ENCODE data around the gene ARFGAP1.

ARFGAP1 gene

DNA sequence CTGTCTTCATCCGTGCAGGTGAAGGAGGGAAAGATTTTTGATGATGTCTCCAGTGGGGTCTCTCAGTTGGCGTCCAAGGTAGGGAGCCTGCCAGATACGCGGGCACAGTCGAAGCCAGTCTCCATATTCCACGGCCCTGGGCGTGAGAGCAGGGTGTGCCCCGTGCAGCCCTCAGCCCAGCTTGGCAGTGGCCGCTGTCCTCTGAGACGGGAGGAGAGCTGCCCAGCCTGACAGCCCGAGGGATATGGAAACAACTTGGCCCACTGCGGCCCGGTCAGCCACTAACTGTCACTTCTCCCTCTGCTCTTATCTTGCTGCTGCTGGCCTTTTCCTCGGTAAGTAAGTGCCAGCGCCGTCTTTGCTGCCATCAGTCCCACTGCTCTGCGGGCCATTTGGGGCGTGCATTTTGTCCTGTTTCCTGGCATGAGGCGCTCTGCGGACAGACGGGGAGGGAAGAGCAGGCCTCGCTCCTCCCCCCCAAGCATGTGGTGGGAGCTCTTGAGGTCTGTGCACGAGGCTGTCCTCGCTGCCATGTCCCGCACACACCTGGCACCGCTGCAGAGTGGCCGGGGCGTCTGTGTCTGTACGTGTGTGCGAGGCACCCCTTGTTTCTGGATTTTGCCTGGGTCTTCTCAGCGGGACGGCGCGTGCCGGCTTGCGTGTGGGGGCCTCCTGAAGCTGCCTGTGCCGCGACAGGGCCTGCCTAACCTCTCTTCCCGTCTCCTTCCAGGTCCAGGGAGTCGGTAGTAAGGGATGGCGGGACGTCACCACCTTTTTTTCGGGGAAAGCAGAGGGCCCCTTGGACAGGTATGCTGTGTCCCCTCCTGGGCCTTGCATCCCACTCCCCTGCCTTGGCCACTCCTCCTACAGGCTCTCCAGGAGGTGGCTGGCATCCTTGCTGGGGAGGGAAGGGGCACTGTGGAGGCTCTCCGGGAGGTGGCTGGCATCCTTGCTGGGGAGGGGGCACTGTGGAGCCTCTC, 13.3 kb downstream of the ARFGAP1 start:
- Mint-ChIP-seq H3K4me3 (no peak overlapping the region), H3K9me3 (no peaks in the 10 kb centered on the region), H3K36me3 (ENCODE audit: low read depth) (no peaks in the 10 kb centered on the region), H3K27me3 (no peaks in the 10 kb centered on the region), H3K27ac (no peak overlapping the region), H3K4me1 (ENCODE audit: low read depth) (no peaks in the 10 kb centered on the region)

DNA sequence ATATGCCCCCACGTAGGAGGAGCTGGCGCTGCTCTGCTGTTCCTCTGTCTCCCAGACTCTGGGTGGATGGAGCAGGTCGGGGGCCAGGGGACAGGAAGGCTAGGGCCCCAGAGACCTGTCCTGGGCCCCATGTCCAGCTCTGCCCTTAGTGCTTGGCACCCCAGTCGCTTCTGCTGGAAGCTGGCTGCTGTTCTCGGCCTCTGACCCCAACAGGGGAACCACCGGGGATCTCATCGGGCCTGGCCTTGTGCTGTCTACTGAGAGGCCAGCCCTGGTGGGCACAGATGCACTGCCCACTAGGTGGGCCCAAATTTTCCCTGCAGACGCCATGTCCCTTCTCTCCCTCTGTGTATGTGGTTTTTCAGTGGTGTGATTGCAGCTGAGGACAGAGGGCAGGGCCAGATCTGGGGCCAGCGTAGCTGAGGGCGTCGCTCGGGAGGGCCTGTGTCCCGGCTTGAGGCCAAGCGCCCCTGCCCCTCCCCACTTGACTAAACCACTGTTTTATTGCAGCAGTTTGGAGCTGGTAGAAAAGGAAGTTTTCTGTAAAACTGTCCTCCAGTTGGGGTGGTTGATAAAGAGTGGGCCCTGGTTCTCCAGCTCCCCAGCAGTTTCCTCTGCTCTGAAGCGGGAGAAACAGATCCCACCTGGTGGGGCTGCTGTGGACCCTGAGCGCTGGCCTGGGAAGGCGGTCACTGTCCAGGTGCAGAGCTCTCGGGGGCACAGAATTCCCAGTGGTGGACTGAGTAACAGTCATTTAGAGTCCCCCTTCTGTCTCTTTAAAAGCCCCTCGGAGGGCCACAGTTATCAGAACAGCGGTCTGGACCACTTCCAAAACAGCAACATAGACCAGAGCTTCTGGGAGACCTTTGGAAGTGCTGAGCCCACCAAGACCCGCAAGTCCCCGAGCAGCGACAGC, 14.4 kb downstream of the ARFGAP1 start:
- H3K4me1 Mint-ChIP-seq (ENCODE audit: low read depth), result no peaks in the 10 kb centered on the region
- no peaks in the 10 kb centered on the region for H3K9me3 Mint-ChIP-seq
- no peak overlapping the region for H3K4me3 Mint-ChIP-seq
- H3K36me3 Mint-ChIP-seq (ENCODE audit: low read depth), result no peaks in the 10 kb centered on the region
- H3K27me3 Mint-ChIP-seq, result no peaks in the 10 kb centered on the region
- H3K27ac Mint-ChIP-seq, result no peak overlapping the region

DNA sequence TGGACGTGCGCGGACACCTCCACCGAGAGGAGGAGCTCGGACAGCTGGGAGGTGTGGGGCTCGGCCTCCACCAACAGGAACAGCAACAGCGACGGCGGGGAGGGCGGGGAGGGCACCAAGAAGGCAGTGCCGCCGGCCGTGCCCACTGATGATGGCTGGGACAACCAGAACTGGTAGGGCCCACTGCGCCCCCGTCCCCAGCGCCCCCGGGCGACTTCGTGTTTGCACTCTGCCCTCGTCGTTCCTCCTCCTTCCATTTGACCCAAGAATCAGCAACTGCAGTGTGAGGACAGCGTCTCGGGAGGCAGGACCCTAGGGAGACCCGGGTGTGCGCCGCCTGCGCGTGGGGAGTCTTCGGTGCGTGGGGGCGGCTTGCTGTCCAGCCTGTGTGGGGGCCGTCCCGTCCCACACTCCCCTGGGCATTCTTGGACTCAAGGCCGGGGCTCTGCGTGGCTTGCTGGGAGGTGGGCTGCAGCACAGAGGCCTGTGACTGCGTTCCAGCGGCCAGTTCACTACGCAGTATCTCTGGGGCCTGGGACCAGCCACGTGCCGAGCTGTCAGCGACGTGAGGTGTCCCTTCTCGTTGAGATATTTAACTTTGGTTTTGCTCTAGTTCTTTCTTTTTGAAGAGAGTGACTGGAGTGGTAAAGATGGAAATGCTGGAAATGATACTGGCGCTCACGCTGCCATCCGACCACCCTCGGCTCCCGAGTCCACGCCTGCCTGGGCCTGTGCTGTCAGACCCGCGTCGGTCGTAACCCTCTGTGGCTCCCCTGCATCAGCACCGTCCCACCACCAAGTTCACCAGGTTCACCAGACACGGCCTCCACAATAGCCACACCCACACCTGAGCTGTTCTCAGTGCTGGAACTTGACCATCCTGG, 15.3 kb downstream of the ARFGAP1 start:
- H3K4me3 Mint-ChIP-seq, result no peak overlapping the region
- no peaks in the 10 kb centered on the region for H3K27me3 Mint-ChIP-seq
- no peaks in the 10 kb centered on the region for H3K4me1 Mint-ChIP-seq (ENCODE audit: low read depth)
- H3K36me3 Mint-ChIP-seq (ENCODE audit: low read depth), result no peaks in the 10 kb centered on the region
- no peaks in the 10 kb centered on the region for H3K9me3 Mint-ChIP-seq
- no peak overlapping the region for H3K27ac Mint-ChIP-seq

- Mint-ChIP-seq H3K27me3 (no peaks in the 10 kb centered on the region), H3K4me3 (no peak overlapping the region), H3K36me3 (ENCODE audit: low read depth) (no peaks in the 10 kb centered on the region), H3K9me3 (no peaks in the 10 kb centered on the region), H3K27ac (no peak overlapping the region), H3K4me1 (ENCODE audit: low read depth) (no peaks in the 10 kb centered on the region)
These were observed 16.1 kb downstream of the ARFGAP1 start for GRCh38 chr20:63288581-63289251.

DNA sequence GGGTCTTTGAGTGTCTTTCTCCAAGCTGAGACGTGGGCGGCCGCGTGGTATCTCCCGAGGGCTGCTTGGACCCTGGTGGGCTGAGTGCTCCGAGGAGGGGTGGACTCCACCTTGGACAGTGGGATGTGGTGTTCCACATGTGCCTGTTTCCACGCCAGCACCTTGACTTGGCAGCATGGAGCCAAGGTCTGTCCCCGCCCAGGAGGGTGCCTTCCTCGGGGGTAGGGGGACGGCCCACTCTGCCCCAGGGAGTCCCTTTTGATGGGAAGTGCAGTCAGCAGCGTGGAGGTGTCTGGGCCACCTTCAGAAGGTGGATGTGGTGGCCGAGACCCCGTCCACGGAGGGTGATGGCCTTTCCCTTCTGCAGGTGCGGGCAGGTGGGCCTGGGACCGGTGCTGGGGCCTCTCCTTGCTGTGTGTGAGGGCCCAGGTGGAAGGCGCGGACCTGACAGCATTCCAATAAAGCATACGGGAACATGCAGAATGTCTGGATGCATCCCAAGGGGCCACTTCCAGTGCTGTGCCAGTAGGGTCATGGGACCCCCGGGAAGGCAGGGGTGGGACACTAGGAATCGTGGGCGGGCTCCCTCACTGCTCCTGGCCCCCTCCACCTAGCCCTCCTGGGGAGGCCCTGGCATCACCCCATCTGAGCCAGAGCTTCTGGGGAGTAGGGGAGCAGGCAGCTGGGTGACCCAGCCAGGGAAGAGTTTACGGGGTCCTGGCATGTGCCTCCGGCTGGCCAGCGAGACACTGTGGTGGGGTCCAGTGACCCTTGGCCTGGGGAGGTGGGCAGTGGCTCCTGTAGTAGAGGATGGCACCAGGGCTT, 16.9 kb downstream of the ARFGAP1 start:
- Mint-ChIP-seq H3K27me3 (no peaks in the 10 kb centered on the region), H3K36me3 (ENCODE audit: low read depth) (no peaks in the 10 kb centered on the region)

DNA sequence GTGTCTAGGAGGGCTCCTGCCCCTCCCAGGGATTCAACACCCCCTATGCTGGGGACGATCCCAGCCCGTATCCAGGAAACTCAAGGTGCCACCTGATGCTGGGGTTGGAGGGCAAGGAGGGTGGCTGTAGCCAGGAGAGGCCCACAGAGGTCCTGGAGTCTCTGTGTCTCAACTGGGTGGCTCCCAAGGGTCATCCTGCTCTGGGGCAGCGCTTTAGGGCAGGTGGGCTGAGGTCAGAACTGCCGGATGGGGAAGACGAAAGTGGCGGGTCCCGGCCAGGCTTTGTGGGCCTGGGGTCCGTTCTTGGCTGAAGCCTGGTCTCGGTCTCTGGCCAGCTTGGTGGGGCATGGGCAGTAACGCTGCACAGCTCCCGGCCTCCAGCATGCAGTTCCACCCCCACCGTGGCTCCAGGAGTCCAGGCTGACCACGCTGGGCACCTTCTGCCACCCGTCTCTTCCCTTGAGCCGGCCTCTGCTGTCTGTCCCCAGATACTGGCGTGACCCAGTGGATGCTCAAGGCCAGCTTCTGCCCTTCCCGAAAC, 17.6 kb downstream of the ARFGAP1 start:
- Mint-ChIP-seq H3K27ac (no peak overlapping the region), H3K4me1 (ENCODE audit: low read depth) (no peaks in the 10 kb centered on the region), H3K27me3 (peaks cover 6% of the 10 kb centered on the region), H3K4me3 (no peak overlapping the region), H3K36me3 (ENCODE audit: low read depth) (no peaks in the 10 kb centered on the region), H3K9me3 (no peaks in the 10 kb centered on the region)

More for the DNA sequence above, 16.9 kb downstream of the ARFGAP1 start:
- no peak overlapping the region for H3K4me3 Mint-ChIP-seq
- no peaks in the 10 kb centered on the region for H3K9me3 Mint-ChIP-seq
- H3K27ac Mint-ChIP-seq, result no peak overlapping the region
- H3K4me1 Mint-ChIP-seq (ENCODE audit: low read depth), result no peaks in the 10 kb centered on the region

- Mint-ChIP-seq H3K27me3 (peaks cover 11% of the 10 kb centered on the region), H3K4me3 (no peak overlapping the region), H3K9me3 (no peaks in the 10 kb centered on the region), H3K4me1 (ENCODE audit: low read depth) (peaks cover 5% of the 10 kb centered on the region), H3K36me3 (ENCODE audit: low read depth) (no peaks in the 10 kb centered on the region), H3K27ac (no peak overlapping the region)
These were observed 18.3 kb downstream of the ARFGAP1 start for GRCh38 chr20:63290677-63291472.

DNA sequence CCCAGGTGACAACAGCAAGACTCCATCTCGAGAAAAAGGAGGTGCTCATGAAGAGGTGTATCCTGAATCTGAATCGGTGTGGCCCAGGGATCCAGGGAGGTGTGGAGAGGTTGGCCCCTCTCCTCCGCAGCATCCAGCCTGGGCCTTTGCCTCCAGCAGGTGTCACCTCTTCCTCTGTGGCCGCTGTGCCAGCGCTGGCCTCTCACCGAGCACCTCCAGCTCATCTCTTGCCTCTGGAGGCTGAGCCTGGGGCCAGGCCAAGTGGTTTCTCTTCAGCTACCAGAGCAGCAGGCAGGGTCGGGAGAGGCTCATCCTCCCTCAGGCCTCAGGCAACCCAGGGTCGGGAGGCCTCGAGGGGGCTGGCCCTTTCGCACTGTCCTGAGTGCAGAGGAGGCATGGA, 19.2 kb downstream of the ARFGAP1 start:
- Mint-ChIP-seq H3K9me3 (no peaks in the 10 kb centered on the region), H3K27ac (no peak overlapping the region), H3K36me3 (ENCODE audit: low read depth) (no peaks in the 10 kb centered on the region), H3K27me3 (peaks cover 11% of the 10 kb centered on the region), H3K4me3 (no peak overlapping the region), H3K4me1 (ENCODE audit: low read depth) (peaks cover 5% of the 10 kb centered on the region)

GRCh38 chr20:63292292-63292701, 19.7 kb downstream of the ARFGAP1 start:
- H3K9me3 Mint-ChIP-seq, result no peaks in the 10 kb centered on the region
- no peaks in the 10 kb centered on the region for H3K36me3 Mint-ChIP-seq (ENCODE audit: low read depth)
- peaks cover 5% of the 10 kb centered on the region for H3K4me1 Mint-ChIP-seq (ENCODE audit: low read depth)
- H3K4me3 Mint-ChIP-seq, result no peak overlapping the region
- peaks cover 11% of the 10 kb centered on the region for H3K27me3 Mint-ChIP-seq
- H3K27ac Mint-ChIP-seq, result no peak overlapping the region

DNA sequence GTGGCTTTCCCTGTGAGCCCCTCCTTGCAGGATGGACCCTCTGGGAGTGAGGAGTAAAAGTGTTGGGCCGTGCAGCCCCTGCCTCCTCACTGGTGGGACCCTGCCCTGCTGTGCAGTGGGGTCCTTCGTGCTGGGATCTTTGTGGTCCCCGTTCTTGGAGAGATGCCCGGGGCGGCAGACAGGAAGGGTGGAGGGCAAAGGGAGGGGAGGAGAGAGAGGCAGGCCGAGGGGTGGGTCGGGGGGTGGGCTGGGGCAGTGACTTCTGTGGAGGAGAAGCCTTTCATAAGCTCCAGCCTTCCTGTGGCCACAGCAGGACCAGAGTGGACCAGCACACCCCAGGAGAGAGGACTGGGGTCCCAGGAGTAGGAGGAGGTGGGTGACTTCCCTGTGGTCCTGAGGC, 20.3 kb downstream of the ARFGAP1 start, which contains the start of gene COL20A1:
Gene COL20A1, plus strand, starts transcription at position 283 of the 400 bp plus-strand sequence. CDS start 1,922 bp downstream, outside the sequence.
- Mint-ChIP-seq H3K27ac (no peak within 1 kb of the TSS), H3K4me3 (no peak within 1 kb of the TSS), H3K4me1 (ENCODE audit: low read depth) (peaks cover 5% of the 10 kb centered on the region), H3K27me3 (peaks cover 11% of the 10 kb centered on the region), H3K9me3 (no peaks in the 10 kb centered on the region), H3K36me3 (ENCODE audit: low read depth) (no peaks in the 10 kb centered on the region)

DNA sequence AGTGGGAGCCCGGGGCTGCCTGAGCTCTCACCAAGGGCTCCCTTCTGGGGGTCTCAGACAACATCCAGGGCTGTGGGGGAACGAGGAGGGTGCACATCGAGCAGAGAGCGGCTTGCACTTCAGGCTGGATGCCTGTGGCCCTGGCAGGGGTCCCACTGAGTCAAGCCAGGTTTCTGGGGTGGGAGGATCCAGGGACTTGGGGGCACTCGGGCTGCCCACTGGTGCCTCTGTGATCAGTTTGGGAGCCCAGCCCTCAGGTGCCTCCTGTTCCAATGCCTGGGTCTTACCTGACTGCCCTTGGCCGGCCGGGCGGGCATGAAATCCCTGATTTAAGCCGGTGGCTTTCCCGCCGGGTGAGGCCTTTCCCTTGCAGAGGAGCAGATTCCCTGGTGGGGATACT, 20.8 kb downstream of the ARFGAP1 start:
- Mint-ChIP-seq H3K4me1 (ENCODE audit: low read depth) (peaks cover 5% of the 10 kb centered on the region), H3K4me3 (no peak overlapping the region), H3K9me3 (no peaks in the 10 kb centered on the region), H3K27me3 (peaks cover 11% of the 10 kb centered on the region), H3K36me3 (ENCODE audit: low read depth) (no peaks in the 10 kb centered on the region), H3K27ac (no peak overlapping the region)

DNA sequence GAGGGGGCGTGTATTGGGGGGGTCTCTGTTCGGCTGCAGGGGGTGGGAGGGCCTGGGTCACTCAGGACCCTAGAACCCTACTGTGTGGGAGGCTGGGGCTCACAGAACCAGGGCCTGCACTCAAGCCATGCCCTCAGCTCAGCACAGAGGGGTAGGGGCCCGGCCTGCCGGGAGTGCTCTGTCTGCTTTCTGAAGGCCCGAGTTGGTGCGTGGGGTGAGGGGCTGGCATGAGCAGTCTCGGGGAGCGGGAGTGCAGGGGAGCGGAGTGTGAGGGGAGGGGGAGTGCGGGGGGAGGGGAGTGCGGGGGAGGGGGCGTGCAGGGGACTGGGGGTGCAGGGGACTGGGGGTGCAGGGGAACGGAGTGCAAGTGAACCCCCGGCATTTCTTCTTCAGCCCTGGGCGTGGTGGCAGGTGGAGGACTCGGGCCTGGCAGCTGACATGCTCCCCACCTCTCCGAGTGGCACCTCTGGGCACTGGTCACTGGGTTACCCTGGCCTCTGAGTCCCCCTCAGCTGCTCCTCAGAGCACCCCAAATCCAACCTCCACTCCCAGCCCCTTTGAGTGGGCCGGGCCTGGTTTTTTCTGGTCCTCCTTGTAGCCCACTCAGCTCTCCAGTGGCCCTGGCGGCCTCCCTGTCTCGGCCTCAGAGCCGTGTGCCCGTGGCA, 21.4 kb downstream of the ARFGAP1 start:
- peaks cover 13% of the 10 kb centered on the region for H3K27me3 Mint-ChIP-seq
- no peak overlapping the region for H3K4me3 Mint-ChIP-seq
- no peaks in the 10 kb centered on the region for H3K36me3 Mint-ChIP-seq (ENCODE audit: low read depth)
- no peaks in the 10 kb centered on the region for H3K9me3 Mint-ChIP-seq
- no peak overlapping the region for H3K27ac Mint-ChIP-seq
- H3K4me1 Mint-ChIP-seq (ENCODE audit: low read depth), result peaks cover 5% of the 10 kb centered on the region
